ENCODE results near the gene SLC35F3. TPM values are rescaled to one million over a fixed set of nuclear protein-coding genes. Genes with fewer than 3 reads are reported as not detected.

Gene SLC35F3
- total RNA-seq, 1 donor from 2014 or later: 0.57 TPM

GRCh38 chr1:234288946-234289345, 384.5 kb downstream of the SLC35F3 start:
- H2AFZ ChIP-seq (ENCODE audit: low read depth, low read length): no peak overlapping the region
- no peaks in the 10 kb centered on the region for H3K36me3 ChIP-seq (ENCODE audit: insufficient read depth, low read length)
- H3K4me2 ChIP-seq (ENCODE audit: low read length): no peak overlapping the region
- no peak overlapping the region for H3K4me3 Mint-ChIP-seq (ENCODE audit: unreplicated experiment)
- H3K27ac Mint-ChIP-seq (ENCODE audit: unreplicated experiment): no peak overlapping the region
- H3K4me1 ChIP-seq (ENCODE audit: insufficient read depth, low read length): no peaks in the 10 kb centered on the region
- H4K20me1 ChIP-seq (ENCODE audit: insufficient read depth, low read length): no peaks in the 10 kb centered on the region
- H3K36me3 Mint-ChIP-seq (ENCODE audit: low read depth, unreplicated experiment): peaks cover 2% of the 10 kb centered on the region
- H3K4me1 Mint-ChIP-seq (ENCODE audit: low read depth, unreplicated experiment): no peaks in the 10 kb centered on the region
- H3K27ac ChIP-seq (ENCODE audit: low read depth, low read length): no peak overlapping the region
- H3K4me3 ChIP-seq (ENCODE audit: insufficient read depth, low read depth, low read length): no peak overlapping the region
- H3K27me3 Mint-ChIP-seq (ENCODE audit: low read depth, unreplicated experiment): peaks cover 18% of the 10 kb centered on the region
- no peak for FAIRE-seq
- H3K9ac ChIP-seq (ENCODE audit: low read length): no peak overlapping the region
- H3K9me3 Mint-ChIP-seq (ENCODE audit: unreplicated experiment): peaks cover 11% of the 10 kb centered on the region
- no peaks in the 10 kb centered on the region for H3K27me3 ChIP-seq (ENCODE audit: insufficient read depth, low read length)
- no peaks in the 10 kb centered on the region for H3K9me3 ChIP-seq (ENCODE audit: insufficient read depth, low read depth, low read length)
- H3K79me2 ChIP-seq (ENCODE audit: insufficient read depth, low read length): no peaks in the 10 kb centered on the region
- peak; percentile 60 for DNase-seq (ENCODE audit: low read depth)
- no peak for TF ChIP-seq EZH2 (IDR thresholded peaks at IDR 0.05; ENCODE audit: insufficient read depth, low read length)
- no peak for TF ChIP-seq CTCF (IDR thresholded peaks at IDR 0.05; ENCODE audit: insufficient read depth, low read depth, low read length)

- TF ChIP-seq CTCF (IDR thresholded peaks at IDR 0.05; ENCODE audit: insufficient read depth, low read depth, low read length): no peak
- TF ChIP-seq EZH2 (IDR thresholded peaks at IDR 0.05; ENCODE audit: insufficient read depth, low read length): no peak
- Mint-ChIP-seq H3K4me1 (ENCODE audit: low read depth, unreplicated experiment) (no peaks in the 10 kb centered on the region), H3K36me3 (ENCODE audit: low read depth, unreplicated experiment) (peaks cover 2% of the 10 kb centered on the region), H3K27ac (ENCODE audit: unreplicated experiment) (no peak overlapping the region), H3K4me3 (ENCODE audit: unreplicated experiment) (no peak overlapping the region), H3K27me3 (ENCODE audit: low read depth, unreplicated experiment) (peaks cover 20% of the 10 kb centered on the region), H3K9me3 (ENCODE audit: unreplicated experiment) (peaks cover 11% of the 10 kb centered on the region)
- Histone ChIP-seq H2AFZ (ENCODE audit: low read depth, low read length) (no peak overlapping the region), H3K4me3 (ENCODE audit: insufficient read depth, low read depth, low read length) (no peak overlapping the region), H3K36me3 (ENCODE audit: insufficient read depth, low read length) (no peaks in the 10 kb centered on the region), H3K9me3 (ENCODE audit: insufficient read depth, low read depth, low read length) (no peaks in the 10 kb centered on the region), H3K9ac (ENCODE audit: low read length) (no peak overlapping the region), H3K27ac (ENCODE audit: low read depth, low read length) (no peak overlapping the region), H3K27me3 (ENCODE audit: insufficient read depth, low read length) (no peaks in the 10 kb centered on the region), H3K4me2 (ENCODE audit: low read length) (no peak overlapping the region), H3K79me2 (ENCODE audit: insufficient read depth, low read length) (no peaks in the 10 kb centered on the region), H4K20me1 (ENCODE audit: insufficient read depth, low read length) (no peaks in the 10 kb centered on the region), H3K4me1 (ENCODE audit: insufficient read depth, low read length) (no peaks in the 10 kb centered on the region)
- no peak for DNase-seq (ENCODE audit: low read depth)
- no peak for FAIRE-seq
Measured at GRCh38 chr1:234289538-234290305, 385.2 kb downstream of the SLC35F3 start.

- Mint-ChIP-seq H3K4me1 (ENCODE audit: low read depth, unreplicated experiment) (no peaks in the 10 kb centered on the region), H3K4me3 (ENCODE audit: unreplicated experiment) (no peak overlapping the region), H3K27ac (ENCODE audit: unreplicated experiment) (no peak overlapping the region), H3K27me3 (ENCODE audit: low read depth, unreplicated experiment) (peaks cover 25% of the 10 kb centered on the region), H3K36me3 (ENCODE audit: low read depth, unreplicated experiment) (peaks cover 2% of the 10 kb centered on the region), H3K9me3 (ENCODE audit: unreplicated experiment) (peaks cover 9% of the 10 kb centered on the region)
- no peaks in the 10 kb centered on the region for H3K79me2 ChIP-seq (ENCODE audit: insufficient read depth, low read length)
- no peak for DNase-seq (ENCODE audit: low read depth)
- no peak overlapping the region for H3K27ac ChIP-seq (ENCODE audit: low read depth, low read length)
- no peak overlapping the region for H2AFZ ChIP-seq (ENCODE audit: low read depth, low read length)
- no peaks in the 10 kb centered on the region for H3K9me3 ChIP-seq (ENCODE audit: insufficient read depth, low read depth, low read length)
- no peaks in the 10 kb centered on the region for H3K4me1 ChIP-seq (ENCODE audit: insufficient read depth, low read length)
- H3K27me3 ChIP-seq (ENCODE audit: insufficient read depth, low read length): no peaks in the 10 kb centered on the region
- no peak overlapping the region for H3K4me2 ChIP-seq (ENCODE audit: low read length)
- H3K36me3 ChIP-seq (ENCODE audit: insufficient read depth, low read length): no peaks in the 10 kb centered on the region
- TF ChIP-seq CTCF (IDR thresholded peaks at IDR 0.05; ENCODE audit: insufficient read depth, low read depth, low read length) (no peak), EZH2 (IDR thresholded peaks at IDR 0.05; ENCODE audit: insufficient read depth, low read length) (no peak)
- no peak overlapping the region for H3K9ac ChIP-seq (ENCODE audit: low read length)
- H3K4me3 ChIP-seq (ENCODE audit: insufficient read depth, low read depth, low read length): no peak overlapping the region
- H4K20me1 ChIP-seq (ENCODE audit: insufficient read depth, low read length): no peaks in the 10 kb centered on the region
- no peak for FAIRE-seq
Measured at GRCh38 chr1:234292011-234292410, 387.5 kb downstream of the SLC35F3 start.

Measured in astrocyte (in vitro differentiated cells and primary cell).